Neuronal stem cell (in vitro differentiated cells): ENCODE measurements around the gene P3H2.

Experiments
- DNase-seq: peaks from one replicate; pipeline ENCODE4 v3.0.0-alpha.2; 2013; ENCODE audit warnings: low spot score
- H2AFZ ChIP-seq: one replicate; pipeline ENCODE4 v1.6.1; 2013; ENCODE audit warnings: mild to moderate bottlenecking, low read length, inconsistent platforms
- H2AK5ac ChIP-seq: 2 replicates; pipeline ENCODE4 v1.6.1; 2013; ENCODE audit warnings: low read depth, mild to moderate bottlenecking, inconsistent platforms, low read length, moderate library complexity, mixed read lengths
- H2BK120ac ChIP-seq: 2 replicates; pipeline ENCODE4 v1.6.1; 2013; ENCODE audit warnings: low read depth, mild to moderate bottlenecking, inconsistent platforms, low read length, moderate library complexity, mixed read lengths
- H2BK12ac ChIP-seq: one replicate; pipeline ENCODE4 v1.6.1; 2013; ENCODE audit warnings: low read length, inconsistent platforms
- H2BK15ac ChIP-seq: 2 replicates; pipeline ENCODE4 v1.6.1; 2013; ENCODE audit warnings: mild to moderate bottlenecking, low read length, inconsistent platforms, mixed read lengths
- H2BK5ac ChIP-seq: one replicate; pipeline ENCODE4 v1.6.1; 2013; ENCODE audit warnings: inconsistent platforms, mild to moderate bottlenecking, low read length, moderate library complexity
- H3K14ac ChIP-seq: one replicate; pipeline ENCODE4 v1.6.1; 2013; ENCODE audit warnings: low read length, inconsistent platforms
- H3K18ac ChIP-seq: 2 replicates; pipeline ENCODE4 v1.6.1; 2013; ENCODE audit warnings: low read length, inconsistent platforms
- H3K23ac ChIP-seq: 2 replicates; pipeline ENCODE4 v1.6.1; 2013; ENCODE audit warnings: low read depth, mild to moderate bottlenecking, mixed read lengths, low read length, inconsistent platforms; ENCODE audit not compliant: poor library complexity
- H3K27ac ChIP-seq: replicated peaks from 3 replicates; pipeline ENCODE4 v1.5.1; 2013; ENCODE audit warnings: low read length, inconsistent platforms
- H3K27me3 ChIP-seq, 3 experiments: 2 replicates each; pipeline ENCODE4 v1.6.1; 2013; ENCODE audit warnings: low read length in 3 of 3, mild to moderate bottlenecking in 2 of 3, inconsistent platforms in 1 of 3, low read depth in 1 of 3, mixed read lengths in 1 of 3, moderate library complexity in 1 of 3; ENCODE audit not compliant: control insufficient read depth in 3 of 3, insufficient read depth in 3 of 3
- H3K36me3 ChIP-seq, 2 donors: replicated peaks in 1 of 2; 2 replicates each; pipeline ENCODE4 v1.6.1; 2013; ENCODE audit warnings: low read length in 2 of 2; ENCODE audit not compliant: control insufficient read depth in 2 of 2, insufficient read depth in 2 of 2
- H3K4ac ChIP-seq: 2 replicates; pipeline ENCODE4 v1.6.1; 2013; ENCODE audit warnings: inconsistent platforms, mild to moderate bottlenecking, low read length, moderate library complexity
- H3K4me1 ChIP-seq, 2 donors: 1 replicate in 1 of 2; 2 replicates in 1 of 2; pipeline ENCODE4 v1.6.1; 2013; ENCODE audit warnings: low read length in 2 of 2, low read depth in 1 of 2; ENCODE audit not compliant: control insufficient read depth in 2 of 2, insufficient read depth in 1 of 2
- H3K4me2 ChIP-seq: one replicate; pipeline ENCODE4 v1.6.1; 2013; ENCODE audit warnings: mild to moderate bottlenecking, low read length, inconsistent platforms; ENCODE audit not compliant: insufficient read depth, poor library complexity, severe bottlenecking
- H3K4me3 ChIP-seq, 2 donors: 2 replicates each; pipeline ENCODE4 v1.5.1; 2013; ENCODE audit warnings: low read length in 2 of 2, mild to moderate bottlenecking in 2 of 2, inconsistent platforms in 1 of 2, moderate library complexity in 1 of 2
- H3K79me1 ChIP-seq: one replicate; pipeline ENCODE4 v1.6.1; 2013; ENCODE audit warnings: low read depth, mild to moderate bottlenecking, inconsistent platforms, low read length, moderate library complexity
- H3K9ac ChIP-seq: one replicate; pipeline ENCODE4 v1.6.1; 2013; ENCODE audit warnings: mild to moderate bottlenecking, low read depth, low read length, inconsistent platforms; ENCODE audit not compliant: poor library complexity
- H3K9me3 ChIP-seq, 2 donors: replicated peaks in 1 of 2; 2 replicates each; pipeline versions ENCODE3 to v1.6.1; 2013; ENCODE audit warnings: low read length in 2 of 2, mild to moderate bottlenecking in 2 of 2, inconsistent platforms in 1 of 2, low read depth in 1 of 2, mixed read lengths in 1 of 2, moderate library complexity in 1 of 2; ENCODE audit not compliant: control insufficient read depth in 2 of 2, insufficient read depth in 1 of 2
- H4K8ac ChIP-seq: one replicate; pipeline ENCODE4 v1.6.1; 2013; ENCODE audit warnings: low read depth, mild to moderate bottlenecking, inconsistent platforms, low read length, moderate library complexity
- H4K91ac ChIP-seq: one replicate; pipeline ENCODE4 v1.6.1; 2013; ENCODE audit warnings: low read length, low read depth, mild to moderate bottlenecking, inconsistent platforms; ENCODE audit not compliant: poor library complexity
- WGBS, 2 donors: extraction: QIAGEN DNeasy Blood & Tissue Kit; methylation state at CpG; one replicate each; pipeline ENCODE4 v1.1.7; 2013; ENCODE audit warnings: missing lambda C conversion rate in 2 of 2, mixed read lengths in 1 of 2; ENCODE audit not compliant: insufficient read length in 2 of 2, insufficient replicate concordance in 1 of 2; ENCODE audit errors: extremely low coverage in 2 of 2; 5-methylcytosine and 5-hydroxymethylcytosine counted together

Gene P3H2

GRCh38 chr3:190159902-190160435 lies 39.3 kb upstream of the P3H2 start:
- Histone ChIP-seq H3K4me3 (no peak overlapping the region), H2AK5ac (no peak overlapping the region), H3K9me3 (no peaks in the 10 kb centered on the region), H3K9ac (no peak overlapping the region), H3K4ac (no peak overlapping the region), H2BK15ac (no peak overlapping the region), H3K36me3 (no peaks in the 10 kb centered on the region), H4K91ac (no peak overlapping the region), H3K27me3 (no peaks in the 10 kb centered on the region), H2AFZ (no peak overlapping the region), H3K14ac (no peak overlapping the region), H3K23ac (no peak overlapping the region), H3K27ac (no peak overlapping the region), H3K4me2 (no peak overlapping the region), H4K8ac (no peak overlapping the region), H3K79me1 (no peaks in the 10 kb centered on the region), H3K18ac (no peak overlapping the region), H2BK120ac (no peak overlapping the region), H2BK5ac (no peak overlapping the region), H3K4me1 (no peaks in the 10 kb centered on the region), H2BK12ac (no peak overlapping the region)
- DNase-seq: no peak
- 100% methylated on average over 1 of the region's 5 CpGs; no CpG with 5 or more reads in 1 of the 2 donors for WGBS, 2 donors

- Histone ChIP-seq H3K23ac (no peak overlapping the region), H3K4me3 (no peak overlapping the region), H4K91ac (no peak overlapping the region), H2BK12ac (no peak overlapping the region), H3K4me1 (no peaks in the 10 kb centered on the region), H2BK5ac (no peak overlapping the region), H3K14ac (no peak overlapping the region), H3K9me3 (no peaks in the 10 kb centered on the region), H4K8ac (no peak overlapping the region), H2AFZ (no peak overlapping the region), H3K18ac (no peak overlapping the region), H3K36me3 (no peaks in the 10 kb centered on the region), H3K79me1 (no peaks in the 10 kb centered on the region), H3K4ac (no peak overlapping the region), H2BK120ac (no peak overlapping the region), H3K27ac (no peak overlapping the region), H3K4me2 (no peak overlapping the region), H2BK15ac (no peak overlapping the region), H3K9ac (no peak overlapping the region), H2AK5ac (no peak overlapping the region), H3K27me3 (no peaks in the 10 kb centered on the region)
- DNase-seq: no peak
- WGBS, 2 donors: no CpG with 5 or more reads among the region's 2 CpGs
Observed at GRCh38 chr3:190158261-190158660, 37.6 kb upstream of the P3H2 start.

- H3K27ac ChIP-seq: no peak overlapping the region
- H3K18ac ChIP-seq: no peak overlapping the region
- H2BK120ac ChIP-seq: no peak overlapping the region
- H4K8ac ChIP-seq: no peak overlapping the region
- H3K4me1 ChIP-seq: no peaks in the 10 kb centered on the region
- H2AFZ ChIP-seq: no peak overlapping the region
- H3K9me3 ChIP-seq: no peaks in the 10 kb centered on the region
- no peak overlapping the region for H2BK12ac ChIP-seq
- H3K36me3 ChIP-seq: no peaks in the 10 kb centered on the region
- peak overlapping the region; percentile 3 for H3K9ac ChIP-seq
- H3K4me2 ChIP-seq: no peak overlapping the region
- no peak overlapping the region for H3K14ac ChIP-seq
- DNase-seq: no peak
- no peak overlapping the region for H3K4ac ChIP-seq
- no CpG with 5 or more reads among the region's 4 CpGs for WGBS, 2 donors
- H3K27me3 ChIP-seq: no peaks in the 10 kb centered on the region
- no peak overlapping the region for H2BK15ac ChIP-seq
- no peak overlapping the region for H4K91ac ChIP-seq
- H3K4me3 ChIP-seq: no peak overlapping the region
- no peak overlapping the region for H3K23ac ChIP-seq
- H2BK5ac ChIP-seq: no peak overlapping the region
- no peaks in the 10 kb centered on the region for H3K79me1 ChIP-seq
- H2AK5ac ChIP-seq: no peak overlapping the region
Observed at GRCh38 chr3:190155752-190156151, 35.1 kb upstream of the P3H2 start.

GRCh38 chr3:190150681-190151080 lies 30.0 kb upstream of the P3H2 start:
- H2BK15ac ChIP-seq: no peak overlapping the region
- no peak overlapping the region for H3K9ac ChIP-seq
- H3K9me3 ChIP-seq: no peaks in the 10 kb centered on the region
- no peak overlapping the region for H3K4ac ChIP-seq
- no peak overlapping the region for H2BK5ac ChIP-seq
- no peak overlapping the region for H4K91ac ChIP-seq
- no peak overlapping the region for H2BK120ac ChIP-seq
- H3K4me3 ChIP-seq: no peak overlapping the region
- H3K79me1 ChIP-seq: no peaks in the 10 kb centered on the region
- no peak for DNase-seq
- no CpG with 5 or more reads among the region's 3 CpGs for WGBS, 2 donors
- H3K4me2 ChIP-seq: no peak overlapping the region
- no peak overlapping the region for H3K18ac ChIP-seq
- no peaks in the 10 kb centered on the region for H3K36me3 ChIP-seq
- no peak overlapping the region for H3K14ac ChIP-seq
- H3K23ac ChIP-seq: no peak overlapping the region
- H3K4me1 ChIP-seq: no peaks in the 10 kb centered on the region
- no peaks in the 10 kb centered on the region for H3K27me3 ChIP-seq
- H4K8ac ChIP-seq: no peak overlapping the region
- no peak overlapping the region for H2AFZ ChIP-seq
- no peak overlapping the region for H3K27ac ChIP-seq
- H2BK12ac ChIP-seq: no peak overlapping the region
- no peak overlapping the region for H2AK5ac ChIP-seq
